Bronchial epithelial cell (primary cell): ENCODE results near the gene CD58. TPM values are rescaled to one million over a fixed set of nuclear protein-coding genes. Genes with fewer than 3 reads are reported as not detected.

Source experiments
- DNase-seq: peaks from one replicate; pipeline ENCODE4 v3.0.0-alpha.2; 2010; ENCODE audit warnings: low read depth
- FAIRE-seq: peaks from 2 replicates; lab custom pipeline; 2011; peaks lifted over from hg19 to GRCh38; lab: Jason Lieb, UNC
- H3K27me3 ChIP-seq: 2 replicates; pipeline ENCODE4 v1.5.1; 2011; ENCODE audit warnings: low read length; ENCODE audit not compliant: control insufficient read depth, insufficient read depth
- H3K36me3 ChIP-seq: 2 replicates; pipeline ENCODE4 v1.5.1; 2011; ENCODE audit warnings: low read length; ENCODE audit not compliant: control insufficient read depth, insufficient read depth
- H3K4me3 ChIP-seq: 2 replicates; pipeline ENCODE4 v1.5.1; 2011; ENCODE audit warnings: mild to moderate bottlenecking, low read depth, low read length, control low read depth
- total RNA-seq: library from RNA; depleted of rRNA; stranded (reverse); fragments of >200 nt; gene quantifications from 2 replicates; pipeline ENCODE4 v1.2.1, GENCODE V29; 2014
- TF ChIP-seq, protein P1 (sequence below): IDR thresholded peaks from 2 replicates; pipeline ENCODE4 v1.5.1; 2011; ENCODE audit warnings: mild to moderate bottlenecking, moderate library complexity, low read length, control low read depth, inconsistent platforms; ENCODE audit not compliant: insufficient read depth, severe bottlenecking

CD58 gene
- total RNA-seq, 1 donor from 2014 or later: 18.2 TPM

DNA sequence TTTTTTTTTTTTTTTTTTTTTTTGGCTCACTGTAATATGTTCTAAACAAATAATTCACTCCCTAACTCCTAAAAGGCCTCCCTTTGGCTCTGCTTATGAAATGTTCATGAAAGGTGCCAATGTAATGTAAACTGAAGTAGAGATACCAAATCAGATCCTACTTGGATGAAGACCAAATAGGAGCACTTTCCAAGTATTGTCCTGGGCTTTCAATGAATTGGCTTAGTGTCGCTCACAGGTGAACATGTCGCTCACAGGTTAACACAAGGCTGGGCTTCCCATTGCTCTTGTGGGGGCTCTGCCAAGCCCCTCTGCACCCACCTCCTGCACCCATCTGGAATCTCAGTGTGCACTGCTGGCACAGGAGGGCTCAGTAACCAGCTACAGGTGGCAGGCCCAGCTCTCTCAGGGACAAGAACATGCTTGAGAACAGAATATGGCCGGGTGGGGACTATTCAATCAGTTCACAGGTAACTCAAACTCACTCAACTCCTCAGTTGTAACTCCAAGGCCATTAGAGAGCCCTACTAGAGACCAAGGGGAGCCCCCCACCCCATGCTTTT is 10.6 kb upstream of the CD58 start:
- TF ChIP-seq, protein P1, sequence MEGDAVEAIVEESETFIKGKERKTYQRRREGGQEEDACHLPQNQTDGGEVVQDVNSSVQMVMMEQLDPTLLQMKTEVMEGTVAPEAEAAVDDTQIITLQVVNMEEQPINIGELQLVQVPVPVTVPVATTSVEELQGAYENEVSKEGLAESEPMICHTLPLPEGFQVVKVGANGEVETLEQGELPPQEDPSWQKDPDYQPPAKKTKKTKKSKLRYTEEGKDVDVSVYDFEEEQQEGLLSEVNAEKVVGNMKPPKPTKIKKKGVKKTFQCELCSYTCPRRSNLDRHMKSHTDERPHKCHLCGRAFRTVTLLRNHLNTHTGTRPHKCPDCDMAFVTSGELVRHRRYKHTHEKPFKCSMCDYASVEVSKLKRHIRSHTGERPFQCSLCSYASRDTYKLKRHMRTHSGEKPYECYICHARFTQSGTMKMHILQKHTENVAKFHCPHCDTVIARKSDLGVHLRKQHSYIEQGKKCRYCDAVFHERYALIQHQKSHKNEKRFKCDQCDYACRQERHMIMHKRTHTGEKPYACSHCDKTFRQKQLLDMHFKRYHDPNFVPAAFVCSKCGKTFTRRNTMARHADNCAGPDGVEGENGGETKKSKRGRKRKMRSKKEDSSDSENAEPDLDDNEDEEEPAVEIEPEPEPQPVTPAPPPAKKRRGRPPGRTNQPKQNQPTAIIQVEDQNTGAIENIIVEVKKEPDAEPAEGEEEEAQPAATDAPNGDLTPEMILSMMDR: no peak
- Histone ChIP-seq H3K4me3 (no peak overlapping the region), H3K36me3 (peaks cover 17% of the 10 kb centered on the region), H3K27me3 (no peaks in the 10 kb centered on the region)
- FAIRE-seq: no peak
- no peak for DNase-seq

DNA sequence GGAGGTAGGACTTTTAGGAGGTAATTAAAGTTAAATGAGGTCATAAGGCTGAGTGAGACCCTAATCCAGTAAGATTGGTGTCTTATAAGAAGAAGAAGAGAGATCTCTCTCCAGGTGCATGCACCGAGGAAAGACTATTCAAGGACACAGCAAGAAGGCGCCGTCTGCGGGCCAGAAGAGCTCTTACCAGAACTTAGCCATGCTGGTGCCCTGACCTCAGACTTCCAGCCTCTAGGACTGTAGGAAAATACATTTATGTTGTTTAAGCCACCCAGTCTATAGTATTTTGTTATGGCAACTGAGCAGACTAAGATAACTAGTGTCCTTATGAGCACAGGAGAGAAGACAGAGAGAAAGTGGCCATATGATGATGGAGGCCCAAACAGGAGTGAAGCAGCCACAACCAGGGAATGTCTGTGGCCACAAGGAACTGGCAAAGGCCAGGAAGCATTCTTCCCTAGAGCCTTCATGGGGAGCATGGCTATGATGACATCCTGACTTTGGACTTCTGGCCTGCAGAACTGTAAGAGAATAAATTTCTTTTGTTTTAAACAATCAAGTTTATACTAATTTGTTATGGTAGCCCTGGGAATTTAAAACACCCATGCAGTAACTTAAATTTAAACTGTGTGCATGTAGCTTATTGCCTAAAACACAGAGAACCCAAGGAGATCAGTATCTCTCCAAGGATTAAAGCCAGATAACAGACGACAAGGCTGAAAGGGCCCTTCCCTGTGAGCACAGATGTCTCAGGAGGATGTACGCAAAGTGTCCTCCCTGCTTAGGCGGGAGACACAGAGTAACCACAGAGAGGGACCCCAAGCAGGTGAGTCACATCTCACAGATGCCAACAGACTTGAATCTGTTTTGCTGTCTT is 9.9 kb upstream of the CD58 start:
- Histone ChIP-seq H3K27me3 (no peaks in the 10 kb centered on the region), H3K36me3 (peaks cover 15% of the 10 kb centered on the region), H3K4me3 (no peak overlapping the region)
- TF ChIP-seq, protein P1: no peak
- FAIRE-seq: no peak
- no peak for DNase-seq

DNA sequence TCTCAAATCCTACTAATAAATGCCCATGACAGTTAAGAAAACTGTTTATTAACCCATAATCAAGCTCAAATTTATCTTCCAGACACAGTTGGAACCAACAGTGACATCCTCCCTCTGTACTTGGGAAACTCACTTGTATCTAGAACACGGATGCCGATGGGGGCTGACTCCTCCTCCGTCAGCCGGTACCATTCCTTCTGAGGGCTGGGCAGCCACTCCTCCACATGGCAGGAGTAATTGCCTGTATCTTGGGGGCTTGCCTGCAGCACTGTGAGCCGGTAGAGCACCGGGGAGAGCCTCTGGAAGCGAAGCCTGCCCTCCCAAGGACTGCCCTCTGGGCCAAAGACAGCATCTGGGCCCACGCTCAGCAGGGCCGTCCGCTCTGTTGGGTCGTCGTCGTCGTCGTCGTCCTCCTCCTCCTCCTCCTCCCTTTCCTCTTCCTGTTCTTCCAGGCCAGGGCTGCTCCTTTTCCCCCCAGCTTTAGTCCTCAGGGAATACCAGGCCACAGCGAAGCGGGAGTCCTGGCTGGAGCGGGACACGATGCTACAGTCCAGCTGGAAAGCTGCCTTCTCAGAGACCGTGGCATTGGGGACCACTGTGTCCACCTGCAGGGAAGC is 8.5 kb upstream of the CD58 start:
- Histone ChIP-seq H3K4me3 (no peak overlapping the region), H3K36me3 (peaks cover 10% of the 10 kb centered on the region), H3K27me3 (no peaks in the 10 kb centered on the region)
- no peak for DNase-seq
- FAIRE-seq: no peak
- TF ChIP-seq, protein P1: no peak

DNA sequence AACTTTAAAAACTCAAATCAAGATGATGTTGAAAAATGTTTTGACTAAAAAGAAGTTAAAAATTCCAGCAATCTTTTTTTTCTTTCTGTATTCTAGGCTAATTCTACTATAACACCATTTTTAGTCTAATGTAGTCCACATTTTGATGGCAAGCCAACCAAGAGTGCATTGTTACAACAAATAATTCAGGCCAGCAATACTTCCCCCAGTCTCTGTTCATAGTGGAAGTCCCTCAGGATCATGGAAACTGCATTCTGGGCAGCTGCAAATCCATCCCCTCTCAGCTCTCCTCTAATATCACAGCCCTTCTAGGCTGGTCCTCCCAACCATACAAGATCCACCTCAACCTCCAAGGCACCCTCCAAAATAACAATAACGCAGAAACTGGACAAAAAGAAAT is 7.8 kb upstream of the CD58 start:
- TF ChIP-seq, protein P1: no peak

DNA sequence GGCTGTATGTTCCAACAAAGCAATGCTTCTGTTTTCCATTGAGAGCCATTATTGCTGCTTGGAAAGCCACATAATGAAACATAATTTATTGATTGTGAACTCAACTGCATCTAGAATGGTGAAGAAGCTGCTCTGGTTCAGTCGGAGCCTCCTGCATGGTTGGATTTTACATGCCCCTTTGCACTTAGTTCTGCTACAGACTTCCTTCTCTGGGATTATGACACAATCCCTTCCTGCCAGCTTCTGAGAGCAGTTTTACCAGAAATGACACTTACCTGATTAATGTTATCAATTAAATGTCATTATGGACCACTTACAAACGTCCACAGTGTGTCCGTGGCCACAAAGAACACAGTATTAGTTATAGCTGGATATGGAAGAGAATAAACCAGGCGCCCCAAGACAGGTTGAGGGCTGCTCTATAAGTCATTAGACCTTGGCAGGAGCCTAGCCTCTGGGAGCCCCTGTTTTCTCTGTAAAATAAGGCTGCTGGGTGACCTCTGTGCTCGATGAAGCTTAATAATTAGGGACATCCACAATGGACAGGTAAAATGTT is 7.0 kb upstream of the CD58 start:
- TF ChIP-seq, protein P1: no peak
- Histone ChIP-seq H3K27me3 (no peaks in the 10 kb centered on the region), H3K4me3 (no peak overlapping the region), H3K36me3 (peaks cover 5% of the 10 kb centered on the region)
- no peak for DNase-seq
- FAIRE-seq: no peak

More for the DNA sequence above, 7.8 kb upstream of the CD58 start:
- DNase-seq (no peak), FAIRE-seq (no peak)
- no peak overlapping the region for H3K4me3 ChIP-seq
- H3K36me3 ChIP-seq: peaks cover 10% of the 10 kb centered on the region
- no peaks in the 10 kb centered on the region for H3K27me3 ChIP-seq
